AG10803 (cell line): ENCODE data around the gene SLC4A2.

ENCODE experiments used
- DNase-seq: peaks from one replicate; pipeline ENCODE4 v3.0.0; 2010; ENCODE audit warnings: low read depth
- H3K4me3 ChIP-seq: 2 replicates; pipeline ENCODE4 v1.5.1; 2011; ENCODE audit warnings: mild to moderate bottlenecking, low read length, control low read depth
- CTCF ChIP-seq: conservative IDR thresholded peaks from 2 replicates; pipeline ENCODE4 v1.5.1; 2011; ENCODE audit warnings: mild to moderate bottlenecking, low read length, control low read depth, inconsistent platforms

Gene SLC4A2

GRCh38 chr7:151056666-151057505 lies 2.5 kb upstream of the SLC4A2 start:
- no peak for DNase-seq
- no peak for TF ChIP-seq CTCF
- H3K4me3 ChIP-seq: peak overlapping the region; percentile 88

GRCh38 chr7:151057506-151057988 lies 1.8 kb upstream of the SLC4A2 start, which contains the start of gene CDK5:
TSS of gene CDK5 (minus strand) at chr7:151057897. CDS start at chr7:151057848, 49 bp downstream.
- H3K4me3 ChIP-seq: peak within 1 kb of the TSS; percentile 88
- DNase-seq: no peak
- no peak for TF ChIP-seq CTCF

- H3K4me3 ChIP-seq: peak overlapping the region; percentile 88
- DNase-seq: peak; percentile 100
- no peak for TF ChIP-seq CTCF
Measured at GRCh38 chr7:151057989-151058780, 1.2 kb upstream of the SLC4A2 start.

GRCh38 chr7:151058781-151059366 lies 515 bp upstream of the SLC4A2 start:
- H3K4me3 ChIP-seq: peak overlapping the region; percentile 88
- DNase-seq: peak; percentile 45
- TF ChIP-seq CTCF: no peak

- DNase-seq: no peak
- H3K4me3 ChIP-seq: peak overlapping the region; percentile 88
- no peak for TF ChIP-seq CTCF
Measured at GRCh38 chr7:151060113-151060415, 675 bp downstream of the SLC4A2 start.

- H3K4me3 ChIP-seq: peak overlapping the region; percentile 88
- no peak for DNase-seq
- 0 out of 2 replicates have a peak, but pooled peaks have one; percentile 7 for TF ChIP-seq CTCF
Measured at GRCh38 chr7:151060416-151061212, 1.2 kb downstream of the SLC4A2 start.
